NB4 (cell line): Measurements from ENCODE around the gene PLPP6.

ENCODE experiments used
- DNase-seq: peaks from one replicate; pipeline ENCODE4 v3.0.0; 2010; ENCODE audit warnings: low read depth
- H3K4me3 ChIP-seq: one replicate; pipeline ENCODE4 v1.5.1; 2011; ENCODE audit warnings: mild to moderate bottlenecking, low read depth, low read length, moderate library complexity
- CTCF ChIP-seq: IDR thresholded peaks from one replicate; pipeline ENCODE4 v1.5.1; 2012; ENCODE audit warnings: low read depth, low read length
- MAX ChIP-seq: IDR thresholded peaks from 2 replicates; pipeline ENCODE4 v1.6.1; 2011; ENCODE audit warnings: low read depth, low read length
- MYC ChIP-seq: IDR thresholded peaks from 2 replicates; pipeline ENCODE4 v1.6.1; 2011; ENCODE audit warnings: low read depth, low read length
- POLR2A ChIP-seq: IDR thresholded peaks from 2 replicates; pipeline ENCODE4 v1.6.1; 2011; ENCODE audit warnings: mild to moderate bottlenecking; ENCODE audit not compliant: insufficient read length; ENCODE audit errors: extremely low read depth

PLPP6 gene

GRCh38 chr9:4680173-4680525, 18.1 kb downstream of the PLPP6 start:
- TF ChIP-seq POLR2A = no peak
- TF ChIP-seq MYC = peak; percentile 52
- TF ChIP-seq CTCF = no peak
- TF ChIP-seq MAX = no peak; the same call in 1 of the 2 replicates
- peak overlapping the region; percentile 80 for H3K4me3 ChIP-seq
- DNase-seq = no peak

DNA sequence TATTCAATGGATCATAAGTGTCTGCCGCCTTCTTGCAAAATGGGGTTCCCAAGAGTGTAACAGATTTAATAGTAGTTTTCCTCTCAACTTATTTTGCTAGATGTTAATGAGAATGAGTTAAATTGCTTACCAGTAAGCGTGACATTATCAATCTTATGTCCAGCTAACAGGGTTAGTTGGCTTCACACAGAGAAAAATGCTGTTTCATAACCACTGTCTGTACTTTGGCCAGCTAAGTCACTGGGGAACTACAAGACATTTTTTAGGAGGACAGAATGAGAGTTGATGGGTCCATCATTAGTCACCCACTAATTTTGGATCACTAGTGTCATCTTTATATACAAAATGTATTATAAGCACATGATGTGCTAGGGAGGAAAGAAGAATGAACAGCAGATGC, 18.7 kb downstream of the PLPP6 start:
- DNase-seq = peak; percentile 65
- H3K4me3 ChIP-seq = peak overlapping the region; percentile 80
- TF ChIP-seq MYC (no peak), MAX (no peak), CTCF (no peak), POLR2A (no peak)

- no peak for TF ChIP-seq MYC
- TF ChIP-seq CTCF = no peak
- TF ChIP-seq POLR2A = no peak
- no peak for TF ChIP-seq MAX
- no peak for DNase-seq
- no peak overlapping the region for H3K4me3 ChIP-seq
Measured at GRCh38 chr9:4684820-4685219, 22.7 kb downstream of the PLPP6 start.

DNA sequence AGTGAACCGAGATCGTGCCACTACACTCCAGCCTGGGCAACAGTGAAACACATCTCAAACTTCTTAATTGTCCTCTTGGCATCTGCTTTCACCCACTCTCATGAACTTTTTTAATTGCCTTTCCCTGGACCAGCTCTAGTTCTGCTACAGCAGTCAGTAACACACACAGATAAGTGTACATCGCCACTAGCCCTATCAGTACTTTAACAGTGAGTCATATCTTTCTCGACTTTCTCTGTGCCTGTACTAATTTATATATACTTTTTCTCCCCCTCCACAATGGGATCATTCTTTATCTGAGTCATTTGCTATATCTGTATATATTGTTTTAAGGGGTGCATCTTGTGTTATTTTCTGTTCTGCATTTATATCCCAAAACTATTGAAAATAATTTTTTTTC, 24.0 kb downstream of the PLPP6 start:
- TF ChIP-seq MAX = no peak
- no peak for TF ChIP-seq POLR2A
- TF ChIP-seq CTCF = no peak
- TF ChIP-seq MYC = no peak
- H3K4me3 ChIP-seq = no peak overlapping the region
- no peak for DNase-seq

- no peak overlapping the region for H3K4me3 ChIP-seq
- DNase-seq = no peak
- no peak for TF ChIP-seq CTCF
- no peak for TF ChIP-seq POLR2A
- TF ChIP-seq MAX = no peak
- TF ChIP-seq MYC = no peak
Measured at GRCh38 chr9:4686584-4686983, 24.5 kb downstream of the PLPP6 start.

DNA sequence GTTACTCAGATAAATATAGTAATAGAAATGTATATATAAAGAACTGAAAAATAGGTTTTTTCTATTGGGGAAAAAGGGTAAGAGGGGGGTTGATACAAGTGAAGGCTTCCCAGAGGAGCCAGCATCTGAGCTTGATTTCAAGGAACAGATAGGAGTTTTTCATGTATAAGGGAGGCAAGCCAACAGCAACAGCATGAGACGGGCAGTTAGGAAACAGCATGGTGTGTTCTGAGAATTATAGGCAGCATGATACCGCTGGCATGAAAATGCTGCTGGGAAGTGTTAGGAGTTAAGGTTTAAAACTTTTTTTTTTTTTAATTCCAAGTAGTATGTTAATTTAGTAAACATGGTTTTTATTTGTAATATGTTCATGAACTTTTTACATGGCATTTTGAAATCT, 26.9 kb downstream of the PLPP6 start:
- no peak overlapping the region for H3K4me3 ChIP-seq
- no peak for TF ChIP-seq MAX
- no peak for TF ChIP-seq MYC
- no peak for TF ChIP-seq POLR2A
- TF ChIP-seq CTCF = no peak
- no peak for DNase-seq
